NCI-H748 treated with DMSO at 0.1 percent for 48 hours (cell line): Measurements from ENCODE around the gene RAB11FIP4.

Experiments used
- DNase-seq: peaks from one replicate; lab custom pipeline; 2025; lab: John Stamatoyannopoulos, UW

RAB11FIP4 gene

GRCh38 chr17:31411707-31412285, 20.3 kb downstream of the RAB11FIP4 start:
- DNase-seq = no peak

GRCh38 chr17:31412511-31412910, 21.0 kb downstream of the RAB11FIP4 start:
- DNase-seq = no peak

- DNase-seq = no peak
These were observed 21.8 kb downstream of the RAB11FIP4 start for GRCh38 chr17:31413081-31413799.

GRCh38 chr17:31413874-31414549, 22.5 kb downstream of the RAB11FIP4 start:
- no peak for DNase-seq

GRCh38 chr17:31414550-31414918, 23.1 kb downstream of the RAB11FIP4 start:
- no peak for DNase-seq

- DNase-seq = no peak
These were observed 23.6 kb downstream of the RAB11FIP4 start for GRCh38 chr17:31415004-31415454.

GRCh38 chr17:31415640-31416502, 24.4 kb downstream of the RAB11FIP4 start:
- DNase-seq = no peak

GRCh38 chr17:31416503-31416923, 25.0 kb downstream of the RAB11FIP4 start:
- no peak for DNase-seq

GRCh38 chr17:31417051-31417792, 25.7 kb downstream of the RAB11FIP4 start:
- no peak for DNase-seq

GRCh38 chr17:31418773-31419350, 27.4 kb downstream of the RAB11FIP4 start:
- DNase-seq = no peak

GRCh38 chr17:31422443-31422842, 31.0 kb downstream of the RAB11FIP4 start:
- DNase-seq = no peak

- no peak for DNase-seq
These were observed 33.4 kb downstream of the RAB11FIP4 start for GRCh38 chr17:31424944-31425281.

GRCh38 chr17:31425282-31426040, 34.0 kb downstream of the RAB11FIP4 start:
- DNase-seq = no peak

- no peak for DNase-seq
These were observed 36.2 kb downstream of the RAB11FIP4 start for GRCh38 chr17:31427684-31428083.

- DNase-seq = no peak
These were observed 36.6 kb downstream of the RAB11FIP4 start for GRCh38 chr17:31428111-31428510.

GRCh38 chr17:31428512-31428911, 37.0 kb downstream of the RAB11FIP4 start:
- DNase-seq = no peak

GRCh38 chr17:31431098-31431851, 39.8 kb downstream of the RAB11FIP4 start:
- DNase-seq = no peak

- DNase-seq = no peak
These were observed 40.6 kb downstream of the RAB11FIP4 start for GRCh38 chr17:31431852-31432658.
